WTC11 (cell line): ENCODE data around the gene IL1RAP. TPM values are rescaled to one million over a fixed set of nuclear protein-coding genes. Genes with fewer than 3 reads are reported as not detected.

Experiments used
- ATAC-seq: fragments of 200-7000 bp; cut with Tn5 transposase; 2 replicates; pipeline ENCODE4 v1.10.0; 2021; ENCODE audit warnings: mild to moderate bottlenecking, moderate library complexity
- CTCF ChIA-PET: fragments of 300-600 bp; sonication (Branson Sonifier 250); formaldehyde crosslinking; loops from one replicate; lab custom pipeline; 2021; ENCODE audit warnings: antibody characterized with exemption; lab: Charles Lee
- POLR2A ChIA-PET: fragments of 350-600 bp; sonication (Branson Sonifier 250); formaldehyde crosslinking; loops from one replicate; lab custom pipeline; 2021; ENCODE audit warnings: antibody characterized with exemption; lab: Charles Lee
- DNase-seq: peaks from one replicate; pipeline ENCODE4 v3.0.0; 2021; ENCODE audit warnings: low spot score
- H3K27ac Mint-ChIP-seq: 2 replicates; pipeline ENCODE4 v1.8.0; 2021; ENCODE audit warnings: mixed read lengths
- H3K27me3 Mint-ChIP-seq: 2 replicates; pipeline ENCODE4 v1.8.0; 2021; ENCODE audit warnings: low read depth, mild to moderate bottlenecking, moderate library complexity, mixed read lengths
- H3K36me3 Mint-ChIP-seq: 2 replicates; pipeline ENCODE4 v1.8.0; 2021; ENCODE audit warnings: mixed read lengths
- H3K4me1 Mint-ChIP-seq: 2 replicates; pipeline ENCODE4 v1.8.0; 2022; ENCODE audit warnings: mixed read lengths
- H3K4me3 Mint-ChIP-seq: 2 replicates; pipeline ENCODE4 v1.8.0; 2021; ENCODE audit warnings: mild to moderate bottlenecking, moderate library complexity, mixed read lengths
- H3K9me3 Mint-ChIP-seq: 2 replicates; pipeline ENCODE4 v1.8.0; 2021; ENCODE audit warnings: mixed read lengths
- AR ChIP-seq: fragments of 250-450 bp; sonication (Bioruptor Pico); IDR thresholded peaks from 2 replicates; pipeline ENCODE4 v1.9.0; 2021; ENCODE audit warnings: mild to moderate bottlenecking
- CREB1 ChIP-seq: sonication (generic); formaldehyde crosslinking; IDR thresholded peaks from 2 replicates; pipeline ENCODE4 v1.8.0; 2023; ENCODE audit warnings: mild to moderate bottlenecking, missing genetic modification reagents
- CREM ChIP-seq: sonication (generic); formaldehyde crosslinking; IDR thresholded peaks from 2 replicates; pipeline ENCODE4 v1.8.1; 2022; ENCODE audit warnings: mild to moderate bottlenecking, missing genetic modification reagents, moderate library complexity
- ELF4 ChIP-seq: sonication (generic); formaldehyde crosslinking; IDR thresholded peaks from 2 replicates; pipeline ENCODE4 v1.8.1; 2022; ENCODE audit warnings: low read depth, mild to moderate bottlenecking, moderate library complexity, missing genetic modification reagents
- EMX1 ChIP-seq: fragments of 250-450 bp; sonication (Bioruptor Pico); IDR thresholded peaks from 2 replicates; pipeline ENCODE4 v1.8.0; 2021; ENCODE audit warnings: mild to moderate bottlenecking
- MAX ChIP-seq: sonication (generic); formaldehyde crosslinking; IDR thresholded peaks from 2 replicates; pipeline ENCODE4 v1.8.0; 2022; ENCODE audit warnings: mild to moderate bottlenecking, missing genetic modification reagents
- NFATC4 ChIP-seq: fragments of 250-450 bp; sonication (Bioruptor Pico); IDR thresholded peaks from 2 replicates; pipeline ENCODE4 v1.9.0; 2021; ENCODE audit warnings: mild to moderate bottlenecking
- NR3C1 ChIP-seq: sonication (generic); formaldehyde crosslinking; conservative IDR thresholded peaks from 2 replicates; pipeline ENCODE4 v1.8.1; 2023; ENCODE audit warnings: low read depth, mild to moderate bottlenecking, missing genetic modification reagents
- RELA ChIP-seq: sonication (generic); formaldehyde crosslinking; IDR thresholded peaks from 2 replicates; pipeline ENCODE4 v1.8.1; 2022; ENCODE audit warnings: missing genetic modification reagents, mild to moderate bottlenecking, borderline replicate concordance
- RORB ChIP-seq: fragments of 250-450 bp; sonication (Bioruptor Pico); IDR thresholded peaks from 2 replicates; pipeline ENCODE4 v1.9.0; 2021; ENCODE audit warnings: mild to moderate bottlenecking
- SMAD3 ChIP-seq: sonication (generic); formaldehyde crosslinking; IDR thresholded peaks from 2 replicates; pipeline ENCODE4 v1.8.0; 2022; ENCODE audit warnings: missing genetic modification reagents, mild to moderate bottlenecking, borderline replicate concordance
- SOX15 ChIP-seq: fragments of 250-450 bp; sonication (Bioruptor Pico); IDR thresholded peaks from 2 replicates; pipeline ENCODE4 v1.9.0; 2021; ENCODE audit warnings: mild to moderate bottlenecking
- TCF7 ChIP-seq: sonication (generic); formaldehyde crosslinking; IDR thresholded peaks from 2 replicates; pipeline ENCODE4 v1.8.0; 2022; ENCODE audit warnings: mild to moderate bottlenecking, low read depth, missing genetic modification reagents, moderate library complexity
- ZNF532 ChIP-seq: fragments of 250-450 bp; sonication (Bioruptor Pico); IDR thresholded peaks from 2 replicates; pipeline ENCODE4 v1.9.0; 2021; ENCODE audit warnings: mild to moderate bottlenecking, borderline replicate concordance
- total RNA-seq: library from RNA; stranded (reverse); gene quantifications from 3 replicates; pipeline ENCODE4 v1.2.3, GENCODE V29; 2021
- TF ChIP-seq, protein P1 (sequence below): sonication (generic); formaldehyde crosslinking; IDR thresholded peaks from 2 replicates; pipeline ENCODE4 v1.8.1; 2023; ENCODE audit warnings: mild to moderate bottlenecking, missing genetic modification reagents, moderate library complexity
- TF ChIP-seq, protein P2 (sequence below): sonication (generic); formaldehyde crosslinking; IDR thresholded peaks from 2 replicates; pipeline ENCODE4 v1.8.1; 2022; ENCODE audit warnings: low read depth, mild to moderate bottlenecking, moderate library complexity, missing genetic modification reagents, borderline replicate concordance
- TF ChIP-seq, protein P3 (sequence below): fragments of 250-450 bp; sonication (Bioruptor Pico); IDR thresholded peaks from 2 replicates; pipeline ENCODE4 v2.1.2; 2022; ENCODE audit warnings: mild to moderate bottlenecking, moderate library complexity
- TF ChIP-seq, protein P4 (sequence below): fragments of 250-450 bp; sonication (Bioruptor Pico); IDR thresholded peaks from 2 replicates; pipeline ENCODE4 v1.8.0; 2021; ENCODE audit warnings: mild to moderate bottlenecking

The IL1RAP gene
- total RNA-seq, 1 experiment from 2014 or later = 4.5 TPM

- H3K27ac Mint-ChIP-seq = peak overlapping the region; percentile 96
- CTCF ChIA-PET = no interaction called here
- no peak for DNase-seq
- H3K36me3 Mint-ChIP-seq = no peaks in the 10 kb centered on the region
- TF ChIP-seq, protein P1, sequence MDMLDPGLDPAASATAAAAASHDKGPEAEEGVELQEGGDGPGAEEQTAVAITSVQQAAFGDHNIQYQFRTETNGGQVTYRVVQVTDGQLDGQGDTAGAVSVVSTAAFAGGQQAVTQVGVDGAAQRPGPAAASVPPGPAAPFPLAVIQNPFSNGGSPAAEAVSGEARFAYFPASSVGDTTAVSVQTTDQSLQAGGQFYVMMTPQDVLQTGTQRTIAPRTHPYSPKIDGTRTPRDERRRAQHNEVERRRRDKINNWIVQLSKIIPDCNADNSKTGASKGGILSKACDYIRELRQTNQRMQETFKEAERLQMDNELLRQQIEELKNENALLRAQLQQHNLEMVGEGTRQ = no peak
- TF ChIP-seq TCF7 (CRISPR knock-in tag) = no peak
- TF ChIP-seq AR (CRISPR knock-in tag) = no peak
- no peak for TF ChIP-seq EMX1
- TF ChIP-seq CREM (CRISPR knock-in tag) = no peak
- TF ChIP-seq NR3C1 (CRISPR knock-in tag) = no peak
- H3K4me3 Mint-ChIP-seq = peak overlapping the region; percentile 30; the same call in 1 of the 2 replicates
- POLR2A ChIA-PET = no interaction called here
- H3K4me1 Mint-ChIP-seq = peaks cover 44% of the 10 kb centered on the region
- no peak for ATAC-seq
- H3K27me3 Mint-ChIP-seq = no peaks in the 10 kb centered on the region
- no peaks in the 10 kb centered on the region for H3K9me3 Mint-ChIP-seq
These were observed 133.1 kb downstream of the IL1RAP start for GRCh38 chr3:190646996-190647395.

- POLR2A ChIA-PET = no interaction called here
- no peak overlapping the region for H3K4me3 Mint-ChIP-seq
- H3K27me3 Mint-ChIP-seq = no peaks in the 10 kb centered on the region
- H3K36me3 Mint-ChIP-seq = no peaks in the 10 kb centered on the region
- CTCF ChIA-PET = no interaction called here
- DNase-seq = no peak
- H3K9me3 Mint-ChIP-seq = peaks cover 7% of the 10 kb centered on the region
- no peak overlapping the region for H3K27ac Mint-ChIP-seq
- no peak for ATAC-seq
- TF ChIP-seq SMAD3 (CRISPR knock-in tag) = no peak
- TF ChIP-seq, protein P2, sequence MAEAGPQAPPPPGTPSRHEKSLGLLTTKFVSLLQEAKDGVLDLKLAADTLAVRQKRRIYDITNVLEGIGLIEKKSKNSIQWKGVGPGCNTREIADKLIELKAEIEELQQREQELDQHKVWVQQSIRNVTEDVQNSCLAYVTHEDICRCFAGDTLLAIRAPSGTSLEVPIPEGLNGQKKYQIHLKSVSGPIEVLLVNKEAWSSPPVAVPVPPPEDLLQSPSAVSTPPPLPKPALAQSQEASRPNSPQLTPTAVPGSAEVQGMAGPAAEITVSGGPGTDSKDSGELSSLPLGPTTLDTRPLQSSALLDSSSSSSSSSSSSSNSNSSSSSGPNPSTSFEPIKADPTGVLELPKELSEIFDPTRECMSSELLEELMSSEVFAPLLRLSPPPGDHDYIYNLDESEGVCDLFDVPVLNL = no peak
- no peak for TF ChIP-seq NFATC4 (CRISPR knock-in tag)
- no peak for TF ChIP-seq MAX (CRISPR knock-in tag)
- TF ChIP-seq, protein P3, sequence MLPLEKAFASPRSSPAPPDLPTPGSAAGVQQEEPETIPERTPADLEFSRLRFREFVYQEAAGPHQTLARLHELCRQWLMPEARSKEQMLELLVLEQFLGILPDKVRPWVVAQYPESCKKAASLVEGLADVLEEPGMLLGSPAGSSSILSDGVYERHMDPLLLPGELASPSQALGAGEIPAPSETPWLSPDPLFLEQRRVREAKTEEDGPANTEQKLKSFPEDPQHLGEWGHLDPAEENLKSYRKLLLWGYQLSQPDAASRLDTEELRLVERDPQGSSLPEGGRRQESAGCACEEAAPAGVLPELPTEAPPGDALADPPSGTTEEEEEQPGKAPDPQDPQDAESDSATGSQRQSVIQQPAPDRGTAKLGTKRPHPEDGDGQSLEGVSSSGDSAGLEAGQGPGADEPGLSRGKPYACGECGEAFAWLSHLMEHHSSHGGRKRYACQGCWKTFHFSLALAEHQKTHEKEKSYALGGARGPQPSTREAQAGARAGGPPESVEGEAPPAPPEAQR (CRISPR knock-in tag) = no peak
- no peak for TF ChIP-seq SOX15 (CRISPR knock-in tag)
- TF ChIP-seq ZNF532 (CRISPR knock-in tag) = no peak
- TF ChIP-seq, protein P1 = no peak
- no peak for TF ChIP-seq ELF4 (CRISPR knock-in tag)
- no peak for TF ChIP-seq RORB
- TF ChIP-seq, protein P4, sequence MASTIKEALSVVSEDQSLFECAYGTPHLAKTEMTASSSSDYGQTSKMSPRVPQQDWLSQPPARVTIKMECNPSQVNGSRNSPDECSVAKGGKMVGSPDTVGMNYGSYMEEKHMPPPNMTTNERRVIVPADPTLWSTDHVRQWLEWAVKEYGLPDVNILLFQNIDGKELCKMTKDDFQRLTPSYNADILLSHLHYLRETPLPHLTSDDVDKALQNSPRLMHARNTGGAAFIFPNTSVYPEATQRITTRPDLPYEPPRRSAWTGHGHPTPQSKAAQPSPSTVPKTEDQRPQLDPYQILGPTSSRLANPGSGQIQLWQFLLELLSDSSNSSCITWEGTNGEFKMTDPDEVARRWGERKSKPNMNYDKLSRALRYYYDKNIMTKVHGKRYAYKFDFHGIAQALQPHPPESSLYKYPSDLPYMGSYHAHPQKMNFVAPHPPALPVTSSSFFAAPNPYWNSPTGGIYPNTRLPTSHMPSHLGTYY = no peak
- no peak for TF ChIP-seq RELA
- no peak for TF ChIP-seq CREB1
- no peaks in the 10 kb centered on the region for H3K4me1 Mint-ChIP-seq
These were observed 142.0 kb downstream of the IL1RAP start for GRCh38 chr3:190655933-190656332.
